Panc1 (cell line): ENCODE measurements around the gene KCNF1. TPM values are rescaled to one million over a fixed set of nuclear protein-coding genes. Genes with fewer than 3 reads are reported as not detected.

ENCODE experiments used
- ATAC-seq: fragments of 200-7000 bp; cut with Tn5 transposase; 2 replicates; pipeline ENCODE4 v1.9.1; 2020; ENCODE audit warnings: mild to moderate bottlenecking, moderate library complexity
- BruUV-seq: library from RNA; stranded (reverse); fragments of 400-500 nt; replicated peaks from 2 replicates; lab custom pipeline; 2021; lab: Mats Ljungman, UMichigan
- CTCF ChIA-PET: fragments of 300-600 bp; sonication (Branson Sonifier 250); formaldehyde crosslinking; loops from one replicate; lab custom pipeline; 2022; ENCODE audit warnings: antibody characterized with exemption; lab: Charles Lee
- POLR2A ChIA-PET: fragments of 300-600 bp; sonication (Branson Sonifier 250); formaldehyde crosslinking; loops from one replicate; lab custom pipeline; 2022; ENCODE audit warnings: antibody characterized with exemption; lab: Charles Lee
- DNase-seq: peaks from one replicate; pipeline ENCODE4 v3.0.0-alpha.2; 2010; ENCODE audit warnings: low read depth, low spot score
- H3K27ac ChIP-seq: 2 replicates; pipeline ENCODE4 v1.5.1; 2011; ENCODE audit warnings: mild to moderate bottlenecking, low read length, inconsistent platforms
- H3K27me3 ChIP-seq: fragments of 200-500 bp; sonication (Bioruptor generic); 2 replicates; pipeline ENCODE4 v1.6.0; 2014; ENCODE audit warnings: low read length, inconsistent platforms; ENCODE audit not compliant: control insufficient read depth, insufficient read depth
- H3K36me3 ChIP-seq: fragments of 200-500 bp; sonication (Bioruptor generic); 2 replicates; pipeline ENCODE4 v1.5.1; 2014; ENCODE audit warnings: inconsistent platforms, mild to moderate bottlenecking, low read length, moderate library complexity; ENCODE audit not compliant: control insufficient read depth, insufficient read depth
- H3K4me1 ChIP-seq: 2 replicates; pipeline ENCODE4 v1.5.1; 2011; ENCODE audit warnings: inconsistent platforms, mild to moderate bottlenecking, low read length, moderate library complexity; ENCODE audit not compliant: control insufficient read depth, insufficient read depth
- H3K4me3 ChIP-seq, 2 experiments: 2 replicates each; pipeline ENCODE4 v1.5.1; 2011 to 2012; ENCODE audit warnings: low read depth in 2 of 2, low read length in 2 of 2, mild to moderate bottlenecking in 2 of 2, inconsistent platforms in 1 of 2, moderate library complexity in 1 of 2
- H3K9me3 ChIP-seq: fragments of 200-500 bp; sonication (Bioruptor generic); 2 replicates; pipeline ENCODE4 v1.5.1; 2014; ENCODE audit warnings: low read depth, mild to moderate bottlenecking, inconsistent platforms, low read length, moderate library complexity; ENCODE audit not compliant: control insufficient read depth, insufficient read depth
- POLR2AphosphoS5 ChIP-seq: IDR thresholded peaks from 2 replicates; pipeline ENCODE4 v1.6.1; 2012; ENCODE audit warnings: mild to moderate bottlenecking, low read depth, low read length, moderate library complexity
- SIN3A ChIP-seq: IDR thresholded peaks from 2 replicates; pipeline ENCODE4 v1.6.1; 2012; ENCODE audit warnings: low read depth, mild to moderate bottlenecking, low read length, moderate library complexity, borderline replicate concordance; ENCODE audit not compliant: insufficient read depth
- TCF7L2 ChIP-seq: IDR thresholded peaks from 2 replicates; pipeline ENCODE4 v1.6.1; 2011; ENCODE audit warnings: mild to moderate bottlenecking, low read depth, low read length, inconsistent platforms
- in situ Hi-C: cut with HindIII; loops from 2 replicates; pipeline ENCODE4 v1.10.0; 2016; ENCODE audit warnings: low sequenced_read_pairs, low pct_unique_long_range_greater_than_20kb
- intact Hi-C: fragments of 100-400 bp; cut with micrococcal nuclease; formaldehyde crosslinking; loops from one replicate; pipeline ENCODE4 v1.10.0; 2022; ENCODE audit not compliant: unreplicated experiment
- total RNA-seq: library from RNA; stranded (reverse); gene quantifications from one replicate; pipeline ENCODE4 v1.2.1, GENCODE V29; 2021; ENCODE audit not compliant: unreplicated experiment
- TF ChIP-seq, protein P1 (sequence below), 2 experiments: IDR thresholded peaks; 2 replicates each; pipeline ENCODE4 v1.6.1; 2011 to 2012; ENCODE audit warnings: low read depth in 2 of 2, control low read depth in 1 of 2, low read length in 1 of 2, mild to moderate bottlenecking in 1 of 2, moderate library complexity in 1 of 2; ENCODE audit not compliant: insufficient read depth in 1 of 2
- TF ChIP-seq, protein P2 (sequence below): fragments of 450-650 bp; IDR thresholded peaks from 2 replicates; pipeline ENCODE4 v1.5.1; 2017; ENCODE audit warnings: mild to moderate bottlenecking

The KCNF1 gene
- total RNA-seq, 1 experiment from 2014 or later: 0.39 TPM

DNA sequence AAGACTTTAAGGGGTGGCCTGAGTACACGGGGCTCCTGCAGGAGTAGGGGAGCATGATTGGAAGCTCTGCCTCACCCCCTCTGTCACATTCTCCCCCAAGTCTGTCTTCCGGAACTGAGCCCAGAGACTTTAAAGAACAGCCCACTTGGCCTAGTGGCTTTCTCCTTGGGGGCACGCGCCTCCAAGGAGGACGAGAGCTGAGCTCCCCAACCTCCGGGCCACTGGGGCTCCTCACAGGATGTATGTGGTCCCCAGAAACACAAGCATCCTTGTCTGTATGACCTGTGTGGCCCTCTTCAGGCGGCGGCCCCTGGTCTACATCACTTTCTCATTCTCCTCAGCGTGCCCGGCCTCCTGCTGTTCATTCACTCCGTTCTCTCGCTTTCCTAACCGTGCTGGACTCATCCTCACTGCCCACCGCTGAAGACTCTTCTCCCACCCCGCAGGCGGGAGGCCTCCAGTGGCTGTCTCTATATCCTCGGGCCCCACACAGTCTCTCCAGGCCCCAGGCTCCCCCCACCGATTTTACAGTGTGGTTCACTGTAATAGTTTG, 23.7 kb downstream of the KCNF1 start:
- no peaks in the 10 kb centered on the region for H3K27me3 ChIP-seq
- peaks cover 13% of the 10 kb centered on the region for H3K4me1 ChIP-seq
- in situ Hi-C loops (no loop called here), intact Hi-C loops (no loop called here)
- CTCF ChIA-PET: no interaction called here
- ATAC-seq: no peak
- H3K36me3 ChIP-seq: no peaks in the 10 kb centered on the region
- POLR2A ChIA-PET: no interaction called here
- peaks cover 14% of the 10 kb centered on the region; the same call in 1 of the 2 replicates for H3K9me3 ChIP-seq
- no TSS peak for BruUV-seq
- TF ChIP-seq TCF7L2 (no peak), SIN3A (no peak), POLR2AphosphoS5 (no peak)
- TF ChIP-seq, protein P1, sequence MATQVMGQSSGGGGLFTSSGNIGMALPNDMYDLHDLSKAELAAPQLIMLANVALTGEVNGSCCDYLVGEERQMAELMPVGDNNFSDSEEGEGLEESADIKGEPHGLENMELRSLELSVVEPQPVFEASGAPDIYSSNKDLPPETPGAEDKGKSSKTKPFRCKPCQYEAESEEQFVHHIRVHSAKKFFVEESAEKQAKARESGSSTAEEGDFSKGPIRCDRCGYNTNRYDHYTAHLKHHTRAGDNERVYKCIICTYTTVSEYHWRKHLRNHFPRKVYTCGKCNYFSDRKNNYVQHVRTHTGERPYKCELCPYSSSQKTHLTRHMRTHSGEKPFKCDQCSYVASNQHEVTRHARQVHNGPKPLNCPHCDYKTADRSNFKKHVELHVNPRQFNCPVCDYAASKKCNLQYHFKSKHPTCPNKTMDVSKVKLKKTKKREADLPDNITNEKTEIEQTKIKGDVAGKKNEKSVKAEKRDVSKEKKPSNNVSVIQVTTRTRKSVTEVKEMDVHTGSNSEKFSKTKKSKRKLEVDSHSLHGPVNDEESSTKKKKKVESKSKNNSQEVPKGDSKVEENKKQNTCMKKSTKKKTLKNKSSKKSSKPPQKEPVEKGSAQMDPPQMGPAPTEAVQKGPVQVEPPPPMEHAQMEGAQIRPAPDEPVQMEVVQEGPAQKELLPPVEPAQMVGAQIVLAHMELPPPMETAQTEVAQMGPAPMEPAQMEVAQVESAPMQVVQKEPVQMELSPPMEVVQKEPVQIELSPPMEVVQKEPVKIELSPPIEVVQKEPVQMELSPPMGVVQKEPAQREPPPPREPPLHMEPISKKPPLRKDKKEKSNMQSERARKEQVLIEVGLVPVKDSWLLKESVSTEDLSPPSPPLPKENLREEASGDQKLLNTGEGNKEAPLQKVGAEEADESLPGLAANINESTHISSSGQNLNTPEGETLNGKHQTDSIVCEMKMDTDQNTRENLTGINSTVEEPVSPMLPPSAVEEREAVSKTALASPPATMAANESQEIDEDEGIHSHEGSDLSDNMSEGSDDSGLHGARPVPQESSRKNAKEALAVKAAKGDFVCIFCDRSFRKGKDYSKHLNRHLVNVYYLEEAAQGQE (IDR thresholded peaks at IDR 0.05; ENCODE audit: insufficient read depth in 1 of 2, low read depth in 2 of 2, low read length in 1 of 2): no peak
- TF ChIP-seq, protein P2, sequence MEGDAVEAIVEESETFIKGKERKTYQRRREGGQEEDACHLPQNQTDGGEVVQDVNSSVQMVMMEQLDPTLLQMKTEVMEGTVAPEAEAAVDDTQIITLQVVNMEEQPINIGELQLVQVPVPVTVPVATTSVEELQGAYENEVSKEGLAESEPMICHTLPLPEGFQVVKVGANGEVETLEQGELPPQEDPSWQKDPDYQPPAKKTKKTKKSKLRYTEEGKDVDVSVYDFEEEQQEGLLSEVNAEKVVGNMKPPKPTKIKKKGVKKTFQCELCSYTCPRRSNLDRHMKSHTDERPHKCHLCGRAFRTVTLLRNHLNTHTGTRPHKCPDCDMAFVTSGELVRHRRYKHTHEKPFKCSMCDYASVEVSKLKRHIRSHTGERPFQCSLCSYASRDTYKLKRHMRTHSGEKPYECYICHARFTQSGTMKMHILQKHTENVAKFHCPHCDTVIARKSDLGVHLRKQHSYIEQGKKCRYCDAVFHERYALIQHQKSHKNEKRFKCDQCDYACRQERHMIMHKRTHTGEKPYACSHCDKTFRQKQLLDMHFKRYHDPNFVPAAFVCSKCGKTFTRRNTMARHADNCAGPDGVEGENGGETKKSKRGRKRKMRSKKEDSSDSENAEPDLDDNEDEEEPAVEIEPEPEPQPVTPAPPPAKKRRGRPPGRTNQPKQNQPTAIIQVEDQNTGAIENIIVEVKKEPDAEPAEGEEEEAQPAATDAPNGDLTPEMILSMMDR: no peak
- DNase-seq: no peak
- no peak overlapping the region for H3K4me3 ChIP-seq
- H3K27ac ChIP-seq: peak overlapping the region; percentile 70; the same call in 1 of the 2 replicates

- ChIA-PET CTCF (no interaction called here), POLR2A (no interaction called here)
- in situ Hi-C loops (no loop called here), intact Hi-C loops (no loop called here)
- TF ChIP-seq TCF7L2 (no peak), POLR2AphosphoS5 (peak; percentile 54; the same call in 1 of the 2 replicates)
- BruUV-seq: no TSS peak
- H3K4me3 ChIP-seq: no peak overlapping the region; a peak in 1 of 4 replicates
- H3K9me3 ChIP-seq: peaks cover 14% of the 10 kb centered on the region; the same call in 1 of the 2 replicates
- peaks cover 13% of the 10 kb centered on the region for H3K4me1 ChIP-seq
- ATAC-seq (peak; percentile 95), DNase-seq (peak; percentile 90)
- no peaks in the 10 kb centered on the region for H3K27me3 ChIP-seq
- peak overlapping the region; percentile 70 for H3K27ac ChIP-seq
- H3K36me3 ChIP-seq: no peaks in the 10 kb centered on the region
Measured at GRCh38 chr2:10935953-10936942, 24.5 kb downstream of the KCNF1 start.
